ENCODE data around the gene TENT4B.

Gene TENT4B

GRCh38 chr16:50247123-50247905 lies 94.2 kb downstream of the TENT4B start:
- H3K27me3 Mint-ChIP-seq, result no peaks in the 10 kb centered on the region
- peaks cover 10% of the 10 kb centered on the region for H3K4me1 Mint-ChIP-seq (ENCODE audit: low read depth)
- H3K27ac Mint-ChIP-seq, result no peak overlapping the region
- H3K9me3 Mint-ChIP-seq (ENCODE audit: low read depth), result no peaks in the 10 kb centered on the region
- H3K4me3 Mint-ChIP-seq, result peak overlapping the region; percentile 69
- no peaks in the 10 kb centered on the region for H3K36me3 Mint-ChIP-seq

GRCh38 chr16:50247906-50248608 lies 95.0 kb downstream of the TENT4B start:
- Mint-ChIP-seq H3K4me1 (ENCODE audit: low read depth) (peaks cover 10% of the 10 kb centered on the region), H3K9me3 (ENCODE audit: low read depth) (no peaks in the 10 kb centered on the region), H3K36me3 (no peaks in the 10 kb centered on the region), H3K27ac (no peak overlapping the region), H3K4me3 (peak overlapping the region; percentile 49), H3K27me3 (no peaks in the 10 kb centered on the region)

GRCh38 chr16:50248845-50249244 lies 95.7 kb downstream of the TENT4B start:
- no peak overlapping the region for H3K4me3 Mint-ChIP-seq
- H3K27me3 Mint-ChIP-seq, result no peaks in the 10 kb centered on the region

GRCh38 chr16:50251375-50252081 lies 98.4 kb downstream of the TENT4B start:
- H3K4me1 Mint-ChIP-seq (ENCODE audit: low read depth), result peaks cover 2% of the 10 kb centered on the region
- H3K27me3 Mint-ChIP-seq, result no peaks in the 10 kb centered on the region
- H3K27ac Mint-ChIP-seq, result peak overlapping the region; percentile 46
- H3K4me3 Mint-ChIP-seq, result no peak overlapping the region
- H3K9me3 Mint-ChIP-seq (ENCODE audit: low read depth), result no peaks in the 10 kb centered on the region
- peaks cover 2% of the 10 kb centered on the region for H3K36me3 Mint-ChIP-seq

More at GRCh38 chr16:50248845-50249244, 95.7 kb downstream of the TENT4B start:
- H3K27ac Mint-ChIP-seq, result no peak overlapping the region
- H3K4me1 Mint-ChIP-seq (ENCODE audit: low read depth), result peaks cover 10% of the 10 kb centered on the region
- no peaks in the 10 kb centered on the region for H3K9me3 Mint-ChIP-seq (ENCODE audit: low read depth)
- no peaks in the 10 kb centered on the region for H3K36me3 Mint-ChIP-seq

GRCh38 chr16:50252082-50252611 lies 99.0 kb downstream of the TENT4B start:
- H3K36me3 Mint-ChIP-seq, result peaks cover 2% of the 10 kb centered on the region
- peaks cover 2% of the 10 kb centered on the region for H3K4me1 Mint-ChIP-seq (ENCODE audit: low read depth)
- no peaks in the 10 kb centered on the region for H3K27me3 Mint-ChIP-seq
- no peak overlapping the region for H3K27ac Mint-ChIP-seq
- no peak overlapping the region for H3K4me3 Mint-ChIP-seq
- no peaks in the 10 kb centered on the region for H3K9me3 Mint-ChIP-seq (ENCODE audit: low read depth)

GRCh38 chr16:50252874-50253513 lies 99.9 kb downstream of the TENT4B start:
- Mint-ChIP-seq H3K36me3 (peaks cover 2% of the 10 kb centered on the region), H3K9me3 (ENCODE audit: low read depth) (no peaks in the 10 kb centered on the region), H3K27me3 (no peaks in the 10 kb centered on the region), H3K4me3 (no peak overlapping the region), H3K27ac (no peak overlapping the region), H3K4me1 (ENCODE audit: low read depth) (peaks cover 2% of the 10 kb centered on the region)

GRCh38 chr16:50253514-50253910 lies 100.4 kb downstream of the TENT4B start:
- H3K36me3 Mint-ChIP-seq, result peaks cover 2% of the 10 kb centered on the region
- no peak overlapping the region for H3K27ac Mint-ChIP-seq
- no peak overlapping the region for H3K4me3 Mint-ChIP-seq
- H3K27me3 Mint-ChIP-seq, result no peaks in the 10 kb centered on the region
- H3K9me3 Mint-ChIP-seq (ENCODE audit: low read depth), result no peaks in the 10 kb centered on the region
- peaks cover 2% of the 10 kb centered on the region for H3K4me1 Mint-ChIP-seq (ENCODE audit: low read depth)

- Mint-ChIP-seq H3K27ac (no peak overlapping the region), H3K27me3 (no peaks in the 10 kb centered on the region), H3K9me3 (ENCODE audit: low read depth) (no peaks in the 10 kb centered on the region), H3K4me3 (no peak overlapping the region), H3K36me3 (peaks cover 2% of the 10 kb centered on the region), H3K4me1 (ENCODE audit: low read depth) (peaks cover 4% of the 10 kb centered on the region)
These were observed 101.0 kb downstream of the TENT4B start for GRCh38 chr16:50254072-50254471.

- Mint-ChIP-seq H3K36me3 (peaks cover 2% of the 10 kb centered on the region), H3K4me3 (no peak overlapping the region), H3K27me3 (no peaks in the 10 kb centered on the region), H3K4me1 (ENCODE audit: low read depth) (peaks cover 16% of the 10 kb centered on the region), H3K27ac (no peak overlapping the region), H3K9me3 (ENCODE audit: low read depth) (no peaks in the 10 kb centered on the region)
These were observed 102.4 kb downstream of the TENT4B start for GRCh38 chr16:50255538-50255937.

- Mint-ChIP-seq H3K4me3 (no peak overlapping the region), H3K36me3 (peaks cover 2% of the 10 kb centered on the region), H3K27ac (no peak overlapping the region), H3K27me3 (no peaks in the 10 kb centered on the region), H3K9me3 (ENCODE audit: low read depth) (no peaks in the 10 kb centered on the region), H3K4me1 (ENCODE audit: low read depth) (peaks cover 15% of the 10 kb centered on the region)
These were observed 103.5 kb downstream of the TENT4B start for GRCh38 chr16:50256604-50257003.

GRCh38 chr16:50257876-50258275 lies 104.8 kb downstream of the TENT4B start:
- H3K27me3 Mint-ChIP-seq, result no peaks in the 10 kb centered on the region
- H3K9me3 Mint-ChIP-seq (ENCODE audit: low read depth), result no peaks in the 10 kb centered on the region
- peaks cover 20% of the 10 kb centered on the region for H3K4me1 Mint-ChIP-seq (ENCODE audit: low read depth)
- no peak overlapping the region for H3K27ac Mint-ChIP-seq
- H3K36me3 Mint-ChIP-seq, result peaks cover 2% of the 10 kb centered on the region
- H3K4me3 Mint-ChIP-seq, result no peak overlapping the region

- H3K36me3 Mint-ChIP-seq, result no peaks in the 10 kb centered on the region
- no peaks in the 10 kb centered on the region for H3K27me3 Mint-ChIP-seq
- peaks cover 2% of the 10 kb centered on the region for H3K9me3 Mint-ChIP-seq (ENCODE audit: low read depth)
- H3K27ac Mint-ChIP-seq, result no peak overlapping the region
- H3K4me1 Mint-ChIP-seq (ENCODE audit: low read depth), result peaks cover 35% of the 10 kb centered on the region
- H3K4me3 Mint-ChIP-seq, result no peak overlapping the region
These were observed 106.5 kb downstream of the TENT4B start for GRCh38 chr16:50259334-50260205.

GRCh38 chr16:50260206-50261159 lies 107.4 kb downstream of the TENT4B start:
- Mint-ChIP-seq H3K9me3 (ENCODE audit: low read depth) (peaks cover 2% of the 10 kb centered on the region), H3K4me1 (ENCODE audit: low read depth) (peaks cover 42% of the 10 kb centered on the region), H3K27me3 (no peaks in the 10 kb centered on the region), H3K27ac (no peak overlapping the region), H3K4me3 (no peak overlapping the region), H3K36me3 (no peaks in the 10 kb centered on the region)

Data from activated naive CD8-positive, alpha-beta T cell (primary cell).